GM23248 (cell line): ENCODE measurements around the gene MRPL39.

ENCODE experiments used
- EZH2 ChIP-seq: fragments of 200-600 bp; sonication (generic); IDR thresholded peaks from 2 replicates; pipeline ENCODE4 v1.6.1; 2018; ENCODE audit warnings: antibody characterized with exemption, mild to moderate bottlenecking; ENCODE audit not compliant: insufficient read depth, poor library complexity, severe bottlenecking
- EZH2phosphoT487 ChIP-seq: fragments of 200-600 bp; sonication (generic); IDR thresholded peaks from 2 replicates; pipeline ENCODE4 v1.6.1; 2018; ENCODE audit warnings: antibody characterized with exemption, moderate library complexity, mild to moderate bottlenecking, low read depth; ENCODE audit not compliant: insufficient read depth

DNA sequence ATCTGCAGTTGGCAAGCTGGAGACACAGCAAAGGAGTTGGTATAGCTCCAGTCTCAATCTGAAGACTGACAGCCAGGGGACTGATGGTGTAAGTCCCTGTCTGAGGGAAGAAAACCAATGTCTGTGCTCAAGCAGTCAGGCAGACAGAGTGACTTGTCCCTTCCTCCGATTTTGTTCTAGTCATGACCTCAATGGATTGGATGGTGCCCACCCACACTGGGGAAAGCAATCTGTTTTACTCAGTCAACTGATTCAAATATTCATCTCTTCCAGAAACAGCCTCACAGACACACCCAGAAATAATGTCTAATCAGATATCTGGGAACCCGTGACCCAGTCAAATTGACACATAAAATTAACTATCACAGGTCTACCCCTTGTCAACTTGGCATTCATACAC, 11.9 kb upstream of the MRPL39 start:
- TF ChIP-seq EZH2 (no peak), EZH2phosphoT487 (no peak)
